GM20431 (cell line): Measurements from ENCODE around the gene GJA1.

Experiments
- in situ Hi-C: fragments of 300-500 bp; cut with MseI, MboI; formaldehyde crosslinking; loops from one replicate; pipeline ENCODE4 v1.15.0; 2020; ENCODE audit warnings: low sequenced_read_pairs; ENCODE audit not compliant: unreplicated experiment

Gene GJA1

GRCh38 chr6:121436274-121436857 is 920 bp downstream of the GJA1 start:
- in situ Hi-C loops, result loop anchor here (25.0 kb wide), 1 partner anchor 601 kb away; no protein-coding TSS in a partner anchor

GRCh38 chr6:121436960-121437850 is 1.8 kb downstream of the GJA1 start:
- in situ Hi-C loops, result loop anchor here (25.0 kb wide), 1 partner anchor 600 kb away; no protein-coding TSS in a partner anchor

- in situ Hi-C loops, result loop anchor here (25.0 kb wide), 1 partner anchor 599 kb away; no protein-coding TSS in a partner anchor
Measured at GRCh38 chr6:121437851-121438651, 2.6 kb downstream of the GJA1 start.

- in situ Hi-C loops, result loop anchor here (25.0 kb wide), 1 partner anchor 598 kb away; no protein-coding TSS in a partner anchor
Measured at GRCh38 chr6:121438869-121439268, 3.4 kb downstream of the GJA1 start.

GRCh38 chr6:121439475-121439874 is 4.0 kb downstream of the GJA1 start:
- in situ Hi-C loops, result loop anchor here (25.0 kb wide), 1 partner anchor 598 kb away; no protein-coding TSS in a partner anchor

- in situ Hi-C loops, result loop anchor here (25.0 kb wide), 1 partner anchor 597 kb away; no protein-coding TSS in a partner anchor
Measured at GRCh38 chr6:121439926-121440325, 4.5 kb downstream of the GJA1 start.

- in situ Hi-C loops, result loop anchor here (25.0 kb wide), 1 partner anchor 596 kb away; no protein-coding TSS in a partner anchor
Measured at GRCh38 chr6:121441477-121441876, 6.0 kb downstream of the GJA1 start.

GRCh38 chr6:121442576-121442975 is 7.1 kb downstream of the GJA1 start:
- in situ Hi-C loops, result loop anchor here (25.0 kb wide), 1 partner anchor 595 kb away; no protein-coding TSS in a partner anchor

GRCh38 chr6:121443971-121444541 is 8.6 kb downstream of the GJA1 start:
- in situ Hi-C loops, result loop anchor here (25.0 kb wide), 1 partner anchor 593 kb away; no protein-coding TSS in a partner anchor

- in situ Hi-C loops, result loop anchor here (25.0 kb wide), 1 partner anchor 591 kb away; no protein-coding TSS in a partner anchor
Measured at GRCh38 chr6:121446705-121447104, 11.3 kb downstream of the GJA1 start.

- in situ Hi-C loops, result loop anchor here (25.0 kb wide), 1 partner anchor 590 kb away; no protein-coding TSS in a partner anchor
Measured at GRCh38 chr6:121447746-121448145, 12.3 kb downstream of the GJA1 start.

GRCh38 chr6:121448528-121448927 is 13.1 kb downstream of the GJA1 start:
- in situ Hi-C loops, result loop anchor here (25.0 kb wide), 1 partner anchor 589 kb away; no protein-coding TSS in a partner anchor

GRCh38 chr6:121449331-121449730 is 13.9 kb downstream of the GJA1 start:
- in situ Hi-C loops, result loop anchor here (25.0 kb wide), 1 partner anchor 588 kb away; no protein-coding TSS in a partner anchor

- in situ Hi-C loops, result no loop called here
Measured at GRCh38 chr6:121450242-121450641, 14.8 kb downstream of the GJA1 start.

- in situ Hi-C loops, result no loop called here
Measured at GRCh38 chr6:121451250-121451649, 15.8 kb downstream of the GJA1 start.

- in situ Hi-C loops, result no loop called here
Measured at GRCh38 chr6:121453191-121453590, 17.7 kb downstream of the GJA1 start.

- in situ Hi-C loops, result no loop called here
Measured at GRCh38 chr6:121460170-121460569, 24.7 kb downstream of the GJA1 start.

GRCh38 chr6:121463087-121463486 is 27.6 kb downstream of the GJA1 start:
- in situ Hi-C loops, result no loop called here

- in situ Hi-C loops, result no loop called here
Measured at GRCh38 chr6:121465101-121465500, 29.7 kb downstream of the GJA1 start.
